K562 (cell line): ENCODE data around the gene XKRX. TPM values are rescaled to one million over a fixed set of nuclear protein-coding genes. Genes with fewer than 3 reads are reported as not detected.

Experiments
- ATAC-seq: fragments of 200-7000 bp; cut with Tn5 transposase; 3 replicates; pipeline ENCODE4 v1.9.1; 2020; ENCODE audit warnings: moderate library complexity
- BruUV-seq: library from RNA; stranded (reverse); fragments of 400-500 nt; replicated peaks from 2 replicates; lab custom pipeline; 2021; lab: Mats Ljungman, UMichigan
- CTCF ChIA-PET: fragments of 300-600 bp; formaldehyde crosslinking; extraction: SDS; loops from one replicate; lab custom pipeline; 2021; ENCODE audit warnings: low intra/inter-chr PET ratio; lab: Yijun Ruan, JAX
- POLR2A ChIA-PET: fragments of 300-600, 350-650 bp; sonication (Branson Sonifier 250); formaldehyde crosslinking; extraction: SDS; loops from one replicate; lab custom pipeline; 2021; ENCODE audit warnings: antibody characterized with exemption, inconsistent platforms; lab: Yijun Ruan, JAX
- DNase-seq, 4 experiments: peaks; one replicate each; pipeline versions ENCODE4 v3.0.0 to v3.0.0-alpha.2; 2011 to 2018; ENCODE audit warnings: low spot score in 3 of 4, mixed read lengths in 3 of 4; ENCODE audit errors: extremely low read depth in 1 of 4
- FAIRE-seq: peaks from 2 replicates; lab custom pipeline; 2011; peaks lifted over from hg19 to GRCh38; lab: Jason Lieb, UNC
- H2AFZ ChIP-seq: 2 replicates; pipeline ENCODE4 v1.6.0; 2011; ENCODE audit warnings: low read depth, low read length, control low read depth, inconsistent platforms
- H3K27ac ChIP-seq: fragments of 200-600 bp; 3 replicates; pipeline ENCODE4 v1.8.0; 2011; ENCODE audit warnings: low read depth, mild to moderate bottlenecking, control low read depth, inconsistent platforms, low read length, moderate library complexity, mixed read lengths; ENCODE audit errors: extremely low read depth
- H3K27me3 ChIP-seq, 2 experiments: fragments of 300-600 bp in 1 of 2; 2 replicates in 1 of 2; 3 replicates in 1 of 2; pipeline versions ENCODE4 v1.6.0 to v1.8.0; 2011; ENCODE audit warnings: inconsistent platforms in 2 of 2, low read length in 2 of 2, mild to moderate bottlenecking in 1 of 2, mixed read lengths in 1 of 2, moderate library complexity in 1 of 2; ENCODE audit not compliant: control insufficient read depth in 2 of 2, insufficient read depth in 2 of 2
- H3K36me3 ChIP-seq: fragments of 300-600 bp; 3 replicates; pipeline ENCODE4 v1.8.0; 2011; ENCODE audit warnings: mild to moderate bottlenecking, low read length, inconsistent platforms; ENCODE audit not compliant: control insufficient read depth, insufficient read depth
- H3K4me1 ChIP-seq, 2 experiments: fragments of 200-600 bp in 1 of 2; replicated peaks in 1 of 2; 2 replicates in 1 of 2; 3 replicates in 1 of 2; pipeline versions ENCODE4 v1.5.1 to v1.8.0; 2011; ENCODE audit warnings: inconsistent platforms in 2 of 2, low read length in 2 of 2, mild to moderate bottlenecking in 1 of 2, mixed read lengths in 1 of 2, moderate library complexity in 1 of 2; ENCODE audit not compliant: control insufficient read depth in 2 of 2, insufficient read depth in 2 of 2
- H3K4me2 ChIP-seq: 2 replicates; pipeline ENCODE4 v1.6.1; 2011; ENCODE audit warnings: low read length, control low read depth, inconsistent platforms, mixed read lengths; ENCODE audit not compliant: insufficient read depth
- H3K4me3 ChIP-seq: fragments of 200-600 bp; sonication (generic), shearing (Covaris generic); 2 replicates; pipeline ENCODE4 v1.5.1; 2016; ENCODE audit warnings: control low read depth, inconsistent platforms
- H3K79me2 ChIP-seq: fragments of 200-600 bp; 3 replicates; pipeline ENCODE4 v1.8.0; 2011; ENCODE audit warnings: low read length, inconsistent platforms; ENCODE audit not compliant: control insufficient read depth, insufficient read depth
- H3K9ac ChIP-seq, 2 experiments: 2 replicates each; pipeline versions ENCODE4 v1.6.0 to v1.6.1; 2011; ENCODE audit warnings: low read depth in 2 of 2, low read length in 2 of 2, control low read depth in 1 of 2, inconsistent platforms in 1 of 2, mild to moderate bottlenecking in 1 of 2, mixed read lengths in 1 of 2; ENCODE audit not compliant: insufficient read depth in 1 of 2
- H3K9me1 ChIP-seq: one replicate; pipeline ENCODE4 v1.6.0; 2011; ENCODE audit warnings: inconsistent platforms, mild to moderate bottlenecking, low read length, moderate library complexity; ENCODE audit not compliant: control insufficient read depth, insufficient read depth
- H3K9me3 ChIP-seq: replicated peaks from 2 replicates; pipeline ENCODE4 v1.5.1; 2011; ENCODE audit warnings: low read depth, low read length, inconsistent platforms; ENCODE audit not compliant: control insufficient read depth, insufficient read depth
- H4K20me1 ChIP-seq: replicated peaks from 2 replicates; pipeline ENCODE4 v1.6.1; 2011; ENCODE audit warnings: low read length, inconsistent platforms, mixed read lengths; ENCODE audit not compliant: control insufficient read depth, insufficient read depth
- ESRRB ChIP-seq: fragments of 250-450 bp; sonication (Bioruptor Pico); IDR thresholded peaks from 2 replicates; pipeline ENCODE4 v1.5.0; 2020; ENCODE audit warnings: mild to moderate bottlenecking, moderate library complexity, borderline replicate concordance
- FOXM1 ChIP-seq, 2 experiments: fragments of 450-650 bp in 1 of 2; sonication (generic) in 1 of 2; formaldehyde crosslinking in 1 of 2; IDR thresholded peaks; 2 replicates each; pipeline versions ENCODE4 v1.6.1 to v1.9.0; 2017 to 2022; ENCODE audit warnings: low read depth in 2 of 2, mild to moderate bottlenecking in 2 of 2, missing genetic modification reagents in 1 of 2, moderate library complexity in 1 of 2
- HCFC1 ChIP-seq: IDR thresholded peaks from 2 replicates; pipeline ENCODE4 v1.6.1; 2012; ENCODE audit warnings: low read depth, low read length, improper control_type of control experiment
- MTA3 ChIP-seq: fragments of 450-650 bp; formaldehyde crosslinking; IDR thresholded peaks from 2 replicates; pipeline ENCODE4 v1.6.1; 2017; ENCODE audit warnings: mild to moderate bottlenecking, borderline replicate concordance
- NRF1 ChIP-seq, 2 experiments: fragments of 450-650 bp; IDR thresholded peaks in 1 of 2; conservative IDR thresholded peaks in 1 of 2; 2 replicates each; pipeline ENCODE4 v1.6.1; 2014; ENCODE audit warnings: mild to moderate bottlenecking in 2 of 2
- ZFPM2 ChIP-seq: fragments of 250-450 bp; sonication (Bioruptor Pico); IDR thresholded peaks from 2 replicates; pipeline ENCODE4 v1.5.1; 2022; ENCODE audit warnings: mild to moderate bottlenecking
- ZNF121 ChIP-seq: sonication (generic); formaldehyde crosslinking; conservative IDR thresholded peaks from 2 replicates; pipeline ENCODE4 v1.8.0; 2022; ENCODE audit warnings: missing genetic modification reagents
- WGBS: fragments of 100-300 bp; shearing (Covaris generic); methylation state at CpG from one replicate; pipeline ENCODE4 v1.1.6; 2016; ENCODE audit warnings: low coverage, mixed read lengths; ENCODE audit not compliant: insufficient coverage; ENCODE audit errors: missing lambda C conversion rate; 5-methylcytosine and 5-hydroxymethylcytosine counted together
- in situ Hi-C: fragments of 300-500 bp; cut with MboI; formaldehyde crosslinking; loops from 4 replicates; pipeline ENCODE4 v1.15.0; 2018; ENCODE audit warnings: inconsistent platforms, mixed read lengths
- intact Hi-C: fragments of 100-400 bp; cut with micrococcal nuclease; formaldehyde crosslinking; loops from 2 replicates; pipeline ENCODE4 v1.14.2; 2022
- polyA plus RNA-seq, 8 experiments: library from polyadenylated mRNA; depleted of rRNA in 4 of 8; stranded (reverse) in 5 of 8; unstranded in 3 of 8; fragments of >200 nt; fragmentation: Nextera tagmentation in 2 of 8; fragmentation: Illumina TruSeq in 1 of 8; extraction: Ambion mirVana in 2 of 8; extraction: Trizol in 1 of 8; gene quantifications; 2 replicates each; pipeline versions ENCODE4 v1.2.1 to v1.2.3, GENCODE V29; 2011 to 2014; ENCODE audit warnings: inconsistent platforms in 1 of 8, missing spikeins in 1 of 8
- total RNA-seq, 7 experiments: library from RNA; depleted of rRNA in 6 of 7; stranded (reverse); fragments of >200 nt in 6 of 7; fragmentation: Illumina TruSeq in 2 of 7; extraction: Trizol in 2 of 7; gene quantifications; 2 replicates each; pipeline versions ENCODE4 v1.2.1 to v1.2.3, GENCODE V29; 2011 to 2021; ENCODE audit warnings: low replicate concordance in 1 of 7
- TF ChIP-seq, protein P1 (sequence below): fragments of 200-800 bp; sonication (Bioruptor generic); IDR thresholded peaks from 2 replicates; pipeline ENCODE4 v1.6.1; 2016; ENCODE audit warnings: missing genetic modification characterization, missing compliant biosample characterization
- TF ChIP-seq, protein P2 (sequence below), 2 experiments: fragments of 200-800 bp in 1 of 2; sonication (Bioruptor generic) in 1 of 2; sonication (generic) in 1 of 2; formaldehyde crosslinking in 1 of 2; IDR thresholded peaks in 1 of 2; conservative IDR thresholded peaks in 1 of 2; 2 replicates each; pipeline versions ENCODE4 v1.5.0 to v1.6.1; 2016 to 2020; ENCODE audit warnings: missing compliant biosample characterization in 1 of 2, missing genetic modification characterization in 1 of 2, missing genetic modification reagents in 1 of 2
- TF ChIP-seq, protein P3 (sequence below): fragments of 450-650 bp; IDR thresholded peaks from 2 replicates; pipeline ENCODE4 v1.6.1; 2018; ENCODE audit warnings: mild to moderate bottlenecking, low read depth; ENCODE audit not compliant: partially characterized antibody
- TF ChIP-seq, protein P4 (sequence below): fragments of 450-650 bp; formaldehyde crosslinking; IDR thresholded peaks from 2 replicates; pipeline ENCODE4 v1.4.0; 2020; ENCODE audit warnings: mild to moderate bottlenecking, mixed read lengths

XKRX gene
- total and polyA plus RNA-seq, 9 of the 15 experiments (the other 6 are each of a cell fraction or from before 2014, with no cell fraction given) = 0.03 TPM; not detected in 8

DNA sequence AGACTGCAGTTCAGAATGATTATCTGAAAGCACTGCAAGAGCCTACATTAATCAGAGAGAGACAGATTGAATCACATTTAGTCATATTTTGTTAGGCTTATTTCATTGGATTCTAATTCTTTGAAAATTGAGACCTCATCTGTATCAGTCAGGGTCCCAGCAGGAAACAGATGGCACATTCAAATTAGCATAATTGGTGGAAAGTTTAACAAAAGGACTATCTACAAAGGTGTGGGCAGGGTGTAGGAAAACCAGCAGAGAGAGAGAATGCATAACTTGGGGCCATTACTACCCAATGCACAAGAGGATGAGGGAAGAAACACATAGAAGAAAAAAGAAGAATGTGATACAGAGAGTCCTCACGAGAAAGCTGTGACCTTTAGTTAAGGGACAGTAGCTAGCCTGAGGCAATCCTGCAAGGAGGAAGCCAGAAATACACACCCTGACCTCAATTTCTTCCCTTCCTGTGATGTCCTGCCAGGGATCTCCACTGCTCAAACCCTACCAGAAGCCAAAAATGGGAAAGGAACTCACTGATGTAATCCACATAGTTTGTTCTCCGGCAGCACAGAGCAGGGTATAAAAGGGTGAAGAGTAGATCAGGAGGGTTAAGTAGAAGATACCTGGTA is 17.7 kb upstream of the XKRX start:
- H3K9me1 ChIP-seq = no peaks in the 10 kb centered on the region
- H2AFZ ChIP-seq = no peak overlapping the region
- H4K20me1 ChIP-seq = no peaks in the 10 kb centered on the region
- H3K79me2 ChIP-seq = no peaks in the 10 kb centered on the region
- no peaks in the 10 kb centered on the region for H3K36me3 ChIP-seq
- no peak overlapping the region for H3K9ac ChIP-seq
- in situ Hi-C loops = no loop called here
- no peaks in the 10 kb centered on the region for H3K9me3 ChIP-seq
- intact Hi-C loops = no loop called here
- ATAC-seq (no peak), FAIRE-seq (no peak), DNase-seq (no peak)
- no peak overlapping the region for H3K27ac ChIP-seq
- no peak overlapping the region for H3K4me3 ChIP-seq
- POLR2A ChIA-PET = no interaction called here
- no peaks in the 10 kb centered on the region for H3K4me1 ChIP-seq
- BruUV-seq = no TSS peak
- H3K4me2 ChIP-seq = no peak overlapping the region
- 0% methylated on average over 2 of the region's 2 CpGs for WGBS
- CTCF ChIA-PET = no interaction called here
- H3K27me3 ChIP-seq = peaks cover 0 to 6% of the 10 kb centered on the region in 2 experiments; a peak in 2 of 5 replicates
- TF ChIP-seq ESRRB (CRISPR knock-in tag) (no peak), FOXM1 (IDR thresholded peaks at IDR 0.05; ENCODE audit: low read depth) (no peak), FOXM1 (CRISPR knock-in tag; IDR thresholded peaks at IDR 0.05; ENCODE audit: low read depth) (no peak), MTA3 (no peak), NRF1 (conservative IDR thresholded peaks at IDR 0.05 in 1 of 2, IDR thresholded peaks at IDR 0.05 in 1 of 2) (no peak), ZFPM2 (CRISPR knock-in tag) (no peak), HCFC1 (no peak), ZNF121 (CRISPR knock-in tag) (no peak)
- TF ChIP-seq, protein P1, sequence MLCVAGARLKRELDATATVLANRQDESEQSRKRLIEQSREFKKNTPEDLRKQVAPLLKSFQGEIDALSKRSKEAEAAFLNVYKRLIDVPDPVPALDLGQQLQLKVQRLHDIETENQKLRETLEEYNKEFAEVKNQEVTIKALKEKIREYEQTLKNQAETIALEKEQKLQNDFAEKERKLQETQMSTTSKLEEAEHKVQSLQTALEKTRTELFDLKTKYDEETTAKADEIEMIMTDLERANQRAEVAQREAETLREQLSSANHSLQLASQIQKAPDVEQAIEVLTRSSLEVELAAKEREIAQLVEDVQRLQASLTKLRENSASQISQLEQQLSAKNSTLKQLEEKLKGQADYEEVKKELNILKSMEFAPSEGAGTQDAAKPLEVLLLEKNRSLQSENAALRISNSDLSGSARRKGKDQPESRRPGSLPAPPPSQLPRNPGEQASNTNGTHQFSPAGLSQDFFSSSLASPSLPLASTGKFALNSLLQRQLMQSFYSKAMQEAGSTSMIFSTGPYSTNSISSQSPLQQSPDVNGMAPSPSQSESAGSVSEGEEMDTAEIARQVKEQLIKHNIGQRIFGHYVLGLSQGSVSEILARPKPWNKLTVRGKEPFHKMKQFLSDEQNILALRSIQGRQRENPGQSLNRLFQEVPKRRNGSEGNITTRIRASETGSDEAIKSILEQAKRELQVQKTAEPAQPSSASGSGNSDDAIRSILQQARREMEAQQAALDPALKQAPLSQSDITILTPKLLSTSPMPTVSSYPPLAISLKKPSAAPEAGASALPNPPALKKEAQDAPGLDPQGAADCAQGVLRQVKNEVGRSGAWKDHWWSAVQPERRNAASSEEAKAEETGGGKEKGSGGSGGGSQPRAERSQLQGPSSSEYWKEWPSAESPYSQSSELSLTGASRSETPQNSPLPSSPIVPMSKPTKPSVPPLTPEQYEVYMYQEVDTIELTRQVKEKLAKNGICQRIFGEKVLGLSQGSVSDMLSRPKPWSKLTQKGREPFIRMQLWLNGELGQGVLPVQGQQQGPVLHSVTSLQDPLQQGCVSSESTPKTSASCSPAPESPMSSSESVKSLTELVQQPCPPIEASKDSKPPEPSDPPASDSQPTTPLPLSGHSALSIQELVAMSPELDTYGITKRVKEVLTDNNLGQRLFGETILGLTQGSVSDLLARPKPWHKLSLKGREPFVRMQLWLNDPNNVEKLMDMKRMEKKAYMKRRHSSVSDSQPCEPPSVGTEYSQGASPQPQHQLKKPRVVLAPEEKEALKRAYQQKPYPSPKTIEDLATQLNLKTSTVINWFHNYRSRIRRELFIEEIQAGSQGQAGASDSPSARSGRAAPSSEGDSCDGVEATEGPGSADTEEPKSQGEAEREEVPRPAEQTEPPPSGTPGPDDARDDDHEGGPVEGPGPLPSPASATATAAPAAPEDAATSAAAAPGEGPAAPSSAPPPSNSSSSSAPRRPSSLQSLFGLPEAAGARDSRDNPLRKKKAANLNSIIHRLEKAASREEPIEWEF (CRISPR knock-in tag) = no peak
- TF ChIP-seq, protein P2, sequence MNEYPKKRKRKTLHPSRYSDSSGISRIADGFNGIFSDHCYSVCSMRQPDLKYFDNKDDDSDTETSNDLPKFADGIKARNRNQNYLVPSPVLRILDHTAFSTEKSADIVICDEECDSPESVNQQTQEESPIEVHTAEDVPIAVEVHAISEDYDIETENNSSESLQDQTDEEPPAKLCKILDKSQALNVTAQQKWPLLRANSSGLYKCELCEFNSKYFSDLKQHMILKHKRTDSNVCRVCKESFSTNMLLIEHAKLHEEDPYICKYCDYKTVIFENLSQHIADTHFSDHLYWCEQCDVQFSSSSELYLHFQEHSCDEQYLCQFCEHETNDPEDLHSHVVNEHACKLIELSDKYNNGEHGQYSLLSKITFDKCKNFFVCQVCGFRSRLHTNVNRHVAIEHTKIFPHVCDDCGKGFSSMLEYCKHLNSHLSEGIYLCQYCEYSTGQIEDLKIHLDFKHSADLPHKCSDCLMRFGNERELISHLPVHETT (CRISPR knock-in tag; conservative IDR thresholded peaks at IDR 0.05 in 1 of 2, IDR thresholded peaks at IDR 0.05 in 1 of 2) = no peak
- TF ChIP-seq, protein P3, sequence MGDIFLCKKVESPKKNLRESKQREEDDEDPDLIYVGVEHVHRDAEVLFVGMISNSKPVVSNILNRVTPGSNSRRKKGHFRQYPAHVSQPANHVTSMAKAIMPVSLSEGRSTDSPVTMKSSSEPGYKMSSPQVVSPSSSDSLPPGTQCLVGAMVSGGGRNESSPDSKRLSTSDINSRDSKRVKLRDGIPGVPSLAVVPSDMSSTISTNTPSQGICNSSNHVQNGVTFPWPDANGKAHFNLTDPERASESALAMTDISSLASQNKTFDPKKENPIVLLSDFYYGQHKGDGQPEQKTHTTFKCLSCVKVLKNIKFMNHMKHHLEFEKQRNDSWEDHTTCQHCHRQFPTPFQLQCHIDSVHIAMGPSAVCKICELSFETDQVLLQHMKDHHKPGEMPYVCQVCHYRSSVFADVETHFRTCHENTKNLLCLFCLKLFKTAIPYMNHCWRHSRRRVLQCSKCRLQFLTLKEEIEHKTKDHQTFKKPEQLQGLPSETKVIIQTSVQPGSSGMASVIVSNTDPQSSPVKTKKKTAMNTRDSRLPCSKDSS = no peak
- TF ChIP-seq, protein P4, sequence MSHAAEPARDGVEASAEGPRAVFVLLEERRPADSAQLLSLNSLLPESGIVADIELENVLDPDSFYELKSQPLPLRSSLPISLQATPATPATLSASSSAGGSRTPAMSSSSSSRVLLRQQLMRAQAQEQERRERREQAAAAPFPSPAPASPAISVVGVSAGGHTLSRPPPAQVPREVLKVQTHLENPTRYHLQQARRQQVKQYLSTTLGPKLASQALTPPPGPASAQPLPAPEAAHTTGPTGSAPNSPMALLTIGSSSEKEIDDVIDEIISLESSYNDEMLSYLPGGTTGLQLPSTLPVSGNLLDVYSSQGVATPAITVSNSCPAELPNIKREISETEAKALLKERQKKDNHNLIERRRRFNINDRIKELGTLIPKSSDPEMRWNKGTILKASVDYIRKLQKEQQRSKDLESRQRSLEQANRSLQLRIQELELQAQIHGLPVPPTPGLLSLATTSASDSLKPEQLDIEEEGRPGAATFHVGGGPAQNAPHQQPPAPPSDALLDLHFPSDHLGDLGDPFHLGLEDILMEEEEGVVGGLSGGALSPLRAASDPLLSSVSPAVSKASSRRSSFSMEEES (CRISPR knock-in tag) = no peak
